HUES6 (cell line): ENCODE measurements around the gene ATM.
A peak's percentile ranks its signal among the peaks of the same experiment; 100 is the strongest.

Experiments used
- H3K27ac ChIP-seq: 2 replicates; pipeline ENCODE4 v1.7.0; 2013; ENCODE audit warnings: low read depth, mild to moderate bottlenecking, low read length, inconsistent platforms
- H3K27me3 ChIP-seq: 2 replicates; pipeline ENCODE4 v1.6.1; 2013; ENCODE audit warnings: low read length; ENCODE audit not compliant: control insufficient read depth, insufficient read depth
- H3K36me3 ChIP-seq: 2 replicates; pipeline ENCODE4 v1.6.1; 2013; ENCODE audit warnings: low read length; ENCODE audit not compliant: control insufficient read depth, insufficient read depth
- H3K4me1 ChIP-seq: 2 replicates; pipeline ENCODE4 v1.6.1; 2013; ENCODE audit warnings: low read length; ENCODE audit not compliant: control insufficient read depth, insufficient read depth
- H3K4me3 ChIP-seq: 2 replicates; pipeline ENCODE4 v1.5.1; 2013; ENCODE audit warnings: low read depth, low read length
- H3K9ac ChIP-seq: one replicate; pipeline ENCODE4 v1.6.1; 2013; ENCODE audit warnings: mild to moderate bottlenecking, low read length
- H3K9me3 ChIP-seq: 2 replicates; pipeline ENCODE4 v1.6.1; 2013; ENCODE audit warnings: low read depth, low read length; ENCODE audit not compliant: control insufficient read depth, insufficient read depth

The ATM gene

DNA sequence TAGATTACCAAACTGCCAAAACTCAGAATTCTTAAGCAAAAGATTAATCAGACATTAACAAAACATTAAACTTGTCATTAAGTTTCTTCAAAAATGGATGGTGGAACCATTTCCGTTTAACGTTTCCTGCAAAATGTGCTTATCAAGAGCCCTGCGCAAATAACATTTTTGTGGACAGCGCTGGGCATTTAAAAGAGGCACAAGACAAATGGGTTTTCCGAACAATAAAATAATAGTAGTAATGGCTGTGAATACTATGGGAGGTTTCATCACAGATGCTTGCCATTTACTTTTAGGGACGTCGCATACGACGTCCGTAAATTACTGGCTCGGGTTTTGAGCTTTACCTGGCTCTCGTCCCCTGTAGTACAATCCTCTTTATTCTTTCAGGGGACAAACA lies 1.5 kb upstream of the ATM start:
- Histone ChIP-seq H3K27me3 (no peaks in the 10 kb centered on the region), H3K27ac (peak overlapping the region; percentile 69; the same call in 1 of the 2 replicates), H3K36me3 (no peaks in the 10 kb centered on the region), H3K9ac (peak overlapping the region; percentile 91), H3K9me3 (no peaks in the 10 kb centered on the region), H3K4me1 (peaks cover 48% of the 10 kb centered on the region), H3K4me3 (peak overlapping the region; percentile 81)

DNA sequence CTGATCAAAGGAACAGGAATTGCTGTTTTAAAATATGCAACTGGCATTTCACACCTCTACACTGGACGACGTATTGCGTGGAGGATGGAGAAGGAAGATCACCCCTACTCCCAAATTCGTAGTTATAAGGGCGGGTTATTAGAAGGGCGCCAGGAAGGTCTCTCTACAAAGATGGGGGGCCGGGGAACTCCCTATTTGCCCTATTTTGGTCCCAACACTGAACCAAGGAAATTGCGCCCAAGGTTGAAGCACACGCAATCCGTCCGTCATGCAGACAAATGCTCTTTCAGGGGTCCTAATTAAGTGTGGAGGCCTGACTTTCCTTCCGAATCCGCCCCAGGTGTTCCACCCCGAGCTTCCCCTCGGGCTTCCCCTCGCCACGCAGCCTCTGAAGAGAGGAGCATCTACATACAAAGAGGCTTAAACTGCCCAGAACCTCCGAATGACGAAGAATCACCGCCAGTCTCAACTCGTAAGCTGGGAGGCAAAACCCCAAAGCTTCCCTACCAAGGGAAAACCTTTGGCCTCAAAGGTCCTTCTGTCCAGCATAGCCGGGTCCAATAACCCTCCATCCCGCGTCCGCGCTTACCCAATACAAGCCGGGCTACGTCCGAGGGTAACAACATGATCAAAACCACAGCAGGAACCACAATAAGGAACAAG lies 825 bp upstream of the ATM start:
- no peaks in the 10 kb centered on the region for H3K36me3 ChIP-seq
- peak overlapping the region; percentile 91 for H3K9ac ChIP-seq
- no peaks in the 10 kb centered on the region for H3K9me3 ChIP-seq
- peak overlapping the region; percentile 69 for H3K27ac ChIP-seq
- H3K27me3 ChIP-seq, result no peaks in the 10 kb centered on the region
- H3K4me3 ChIP-seq, result peak overlapping the region; percentile 81
- peaks cover 48% of the 10 kb centered on the region for H3K4me1 ChIP-seq

DNA sequence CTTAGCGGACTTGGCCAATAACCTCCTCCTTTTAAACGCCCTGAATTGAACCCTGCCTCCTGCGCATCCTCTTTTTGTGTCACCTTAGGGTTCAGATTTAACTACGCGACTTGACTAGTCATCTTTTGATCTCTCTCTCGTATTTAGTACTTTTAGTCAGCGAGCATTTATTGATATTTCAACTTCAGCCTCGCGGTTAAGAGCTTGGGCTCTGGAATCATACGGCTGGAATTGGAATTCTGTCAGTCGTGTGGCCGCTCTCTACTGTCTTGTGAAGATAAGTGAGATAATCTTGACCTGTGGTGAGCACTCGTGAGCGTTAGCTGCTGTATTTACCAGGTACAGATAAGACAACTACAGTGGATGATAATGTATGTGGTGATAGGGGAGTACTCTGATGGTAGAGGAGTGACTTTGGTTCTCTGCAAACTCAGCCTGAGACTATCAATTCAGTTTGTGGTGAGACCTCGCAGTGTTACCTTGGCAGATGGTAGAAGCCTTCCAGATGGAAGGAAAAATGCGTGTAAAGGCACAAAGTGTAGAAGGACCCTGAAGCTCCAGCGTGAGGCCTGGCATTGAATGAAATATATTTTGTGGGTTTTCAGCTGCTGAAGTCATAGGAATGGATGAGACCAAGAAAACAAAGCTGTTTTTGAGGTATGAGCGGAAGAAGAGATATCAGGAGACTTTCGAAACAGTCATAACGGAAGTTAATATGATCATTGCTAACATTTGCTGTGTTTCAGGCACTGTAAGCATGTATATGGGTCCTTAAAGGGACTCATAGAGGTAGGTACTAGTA lies 682 bp downstream of the ATM start:
- Histone ChIP-seq H3K4me1 (peaks cover 48% of the 10 kb centered on the region), H3K9me3 (no peaks in the 10 kb centered on the region), H3K9ac (peak overlapping the region; percentile 91), H3K36me3 (peaks cover 13% of the 10 kb centered on the region), H3K4me3 (peak overlapping the region; percentile 81), H3K27me3 (no peaks in the 10 kb centered on the region), H3K27ac (peak overlapping the region; percentile 85)

DNA sequence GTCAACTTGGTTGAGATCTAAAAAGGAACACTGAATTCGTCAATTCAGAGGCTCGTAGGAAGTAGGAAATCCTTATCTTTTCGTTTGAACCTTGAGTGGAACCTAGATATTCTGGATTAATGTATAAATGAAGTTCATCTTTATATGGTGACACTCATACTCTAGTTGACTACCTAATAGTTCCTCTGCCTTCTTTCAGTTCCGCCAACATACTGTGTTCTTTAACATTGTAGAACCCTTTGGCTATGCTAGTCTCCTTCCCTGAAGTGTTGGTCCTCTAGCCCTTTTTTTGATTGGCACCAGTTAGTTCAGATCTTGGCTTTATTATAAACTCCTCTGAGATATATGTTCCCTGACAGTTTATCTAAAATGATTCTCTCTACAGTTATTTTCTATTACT lies 1.5 kb downstream of the ATM start:
- Histone ChIP-seq H3K27me3 (no peaks in the 10 kb centered on the region), H3K36me3 (peaks cover 21% of the 10 kb centered on the region), H3K9me3 (no peaks in the 10 kb centered on the region), H3K27ac (no peak overlapping the region), H3K4me1 (peaks cover 40% of the 10 kb centered on the region), H3K4me3 (peak overlapping the region; percentile 81), H3K9ac (peak overlapping the region; percentile 91)

DNA sequence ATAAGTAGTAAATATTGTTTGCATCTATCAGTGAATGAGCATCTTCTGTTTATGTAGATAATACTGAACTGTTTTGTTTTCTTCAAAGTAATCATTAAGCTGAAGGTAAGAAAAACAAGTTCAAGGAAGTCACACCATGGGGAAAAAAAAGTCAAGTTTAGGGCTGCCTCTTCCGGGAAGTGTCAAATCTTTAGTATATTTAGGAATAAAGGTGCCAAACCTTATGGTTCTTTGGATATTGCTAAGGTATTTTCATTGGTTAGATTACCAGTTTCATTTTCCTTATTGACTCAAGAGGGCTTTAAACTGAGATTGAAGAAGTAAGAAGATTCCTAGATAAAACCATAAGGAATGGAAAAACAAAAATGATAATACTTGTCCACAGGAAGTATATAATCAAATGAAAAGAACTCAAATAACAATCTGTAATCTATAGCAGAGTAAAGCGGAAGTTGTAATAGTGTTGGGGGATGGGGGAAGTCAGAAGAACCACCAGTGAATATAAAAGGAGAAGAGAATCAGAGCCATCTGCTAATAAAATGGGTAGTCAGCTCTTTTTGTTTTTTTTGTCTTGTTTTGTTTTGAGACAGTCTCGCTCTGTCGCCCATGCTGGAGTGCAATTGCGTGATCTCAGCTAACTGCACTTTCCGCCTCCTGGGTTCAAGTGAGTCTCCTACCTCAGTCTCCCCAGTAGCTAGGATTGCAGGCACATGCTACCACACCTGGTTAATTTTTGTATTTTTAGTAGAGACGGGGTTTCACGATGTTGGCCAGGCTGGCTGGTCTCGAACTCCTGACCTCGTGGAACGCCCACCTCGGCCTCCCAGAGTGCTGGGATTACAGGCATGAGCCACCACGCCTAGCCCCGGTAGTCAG lies 2.3 kb downstream of the ATM start:
- Histone ChIP-seq H3K36me3 (peaks cover 29% of the 10 kb centered on the region), H3K27ac (no peak overlapping the region), H3K9me3 (no peaks in the 10 kb centered on the region), H3K27me3 (no peaks in the 10 kb centered on the region), H3K4me1 (peaks cover 32% of the 10 kb centered on the region), H3K9ac (no peak overlapping the region), H3K4me3 (peak overlapping the region; percentile 81; the same call in 1 of the 2 replicates)

DNA sequence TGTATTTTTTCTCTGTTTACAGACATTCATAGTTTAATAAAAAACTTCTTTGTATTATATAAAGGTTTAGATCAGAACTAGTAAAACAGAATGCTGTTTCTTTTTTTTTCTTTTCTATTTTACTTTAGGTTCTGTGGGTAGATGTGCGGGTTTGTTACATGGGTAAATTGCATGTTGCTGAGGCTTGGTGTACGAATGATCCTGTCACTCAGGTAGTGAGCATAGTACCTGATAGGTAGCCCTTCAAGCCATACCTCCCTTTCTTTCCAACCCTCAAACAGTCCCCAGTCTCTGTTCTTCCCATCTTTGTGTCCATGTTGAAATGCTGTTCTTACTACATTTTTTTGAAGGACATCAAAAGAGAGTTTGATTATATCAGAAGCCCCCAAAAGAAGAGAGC lies 3.2 kb downstream of the ATM start:
- Histone ChIP-seq H3K4me3 (no peak overlapping the region), H3K27me3 (no peaks in the 10 kb centered on the region), H3K27ac (no peak overlapping the region), H3K4me1 (peaks cover 23% of the 10 kb centered on the region), H3K9me3 (no peaks in the 10 kb centered on the region), H3K9ac (no peak overlapping the region), H3K36me3 (peaks cover 33% of the 10 kb centered on the region)

DNA sequence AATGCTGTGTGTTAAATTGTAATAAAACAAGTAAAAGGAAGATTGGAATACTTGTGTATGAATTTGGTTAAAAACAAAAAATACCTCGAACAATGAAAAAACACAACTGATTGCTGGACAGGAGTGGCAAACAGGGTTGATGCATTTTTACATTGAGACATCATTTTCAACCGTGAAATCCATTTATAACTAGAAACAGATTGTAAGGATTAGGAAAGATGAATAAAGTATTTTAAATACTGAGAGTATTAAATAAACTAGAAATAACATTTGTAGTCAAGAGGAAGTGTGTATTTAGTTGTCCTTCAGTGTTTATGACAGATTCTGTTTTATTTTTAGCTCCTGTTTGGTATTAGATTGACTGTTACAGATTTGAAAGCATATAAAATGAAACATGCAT lies 5.4 kb downstream of the ATM start:
- Histone ChIP-seq H3K9ac (no peak overlapping the region), H3K4me1 (peaks cover 21% of the 10 kb centered on the region), H3K36me3 (peaks cover 46% of the 10 kb centered on the region), H3K9me3 (no peaks in the 10 kb centered on the region), H3K27ac (no peak overlapping the region), H3K4me3 (no peak overlapping the region), H3K27me3 (no peaks in the 10 kb centered on the region)

DNA sequence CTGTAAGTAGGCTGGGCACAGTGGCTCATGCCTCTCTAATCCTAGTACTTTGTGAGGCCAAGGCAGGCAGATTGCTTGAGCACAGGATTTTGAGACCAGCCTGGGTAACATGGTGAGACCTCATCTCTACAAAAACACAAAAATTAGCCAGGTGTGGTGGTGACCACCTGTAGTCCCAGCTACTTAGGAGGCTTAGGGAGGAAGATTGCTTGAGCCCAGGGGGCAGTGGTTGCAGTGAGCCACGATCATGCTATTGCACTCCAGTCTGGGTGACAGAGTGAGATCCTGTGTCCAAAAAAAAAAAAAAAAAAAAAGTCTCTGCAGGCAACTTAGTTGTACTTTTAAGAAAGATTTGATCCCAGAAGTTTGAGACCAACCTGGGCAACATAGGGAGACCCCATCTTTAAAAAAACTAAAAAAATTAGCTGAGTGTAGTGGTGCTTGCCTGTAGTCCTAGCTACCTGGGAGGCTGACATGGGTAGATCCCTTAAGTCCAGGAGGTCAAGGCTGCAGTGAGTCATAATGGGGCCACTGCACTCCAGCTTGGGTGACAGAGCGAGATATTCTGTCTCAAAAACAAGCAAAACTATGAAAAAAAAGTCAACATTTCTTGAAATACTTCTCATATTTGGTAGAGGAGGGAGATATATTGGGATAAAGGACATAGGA lies 10.5 kb downstream of the ATM start:
- Histone ChIP-seq H3K27me3 (no peaks in the 10 kb centered on the region), H3K4me1 (no peaks in the 10 kb centered on the region), H3K27ac (no peak overlapping the region), H3K36me3 (peaks cover 70% of the 10 kb centered on the region), H3K9ac (no peak overlapping the region), H3K9me3 (no peaks in the 10 kb centered on the region), H3K4me3 (no peak overlapping the region)

DNA sequence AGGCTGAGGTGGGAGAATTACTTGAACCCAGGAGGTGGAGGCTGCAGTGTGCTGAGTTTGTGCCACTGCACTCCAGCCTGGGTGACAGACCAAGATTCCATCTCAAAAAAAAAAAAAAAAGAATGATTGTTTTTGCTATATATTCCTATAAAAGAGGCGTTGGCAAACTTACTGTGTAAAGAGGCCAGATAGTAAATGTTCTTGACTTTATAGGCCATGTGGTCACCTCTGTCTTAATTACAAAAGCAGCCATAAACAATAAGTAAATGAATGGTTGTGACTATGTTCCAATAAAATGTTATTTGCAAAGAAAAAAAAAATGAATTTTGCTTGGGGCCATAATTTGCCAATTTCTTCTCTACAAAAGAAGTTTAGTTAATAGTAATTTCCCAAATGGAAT lies 12.3 kb downstream of the ATM start:
- Histone ChIP-seq H3K9me3 (no peaks in the 10 kb centered on the region), H3K4me1 (no peaks in the 10 kb centered on the region), H3K27ac (no peak overlapping the region), H3K9ac (no peak overlapping the region), H3K27me3 (no peaks in the 10 kb centered on the region), H3K36me3 (peaks cover 67% of the 10 kb centered on the region), H3K4me3 (no peak overlapping the region)

DNA sequence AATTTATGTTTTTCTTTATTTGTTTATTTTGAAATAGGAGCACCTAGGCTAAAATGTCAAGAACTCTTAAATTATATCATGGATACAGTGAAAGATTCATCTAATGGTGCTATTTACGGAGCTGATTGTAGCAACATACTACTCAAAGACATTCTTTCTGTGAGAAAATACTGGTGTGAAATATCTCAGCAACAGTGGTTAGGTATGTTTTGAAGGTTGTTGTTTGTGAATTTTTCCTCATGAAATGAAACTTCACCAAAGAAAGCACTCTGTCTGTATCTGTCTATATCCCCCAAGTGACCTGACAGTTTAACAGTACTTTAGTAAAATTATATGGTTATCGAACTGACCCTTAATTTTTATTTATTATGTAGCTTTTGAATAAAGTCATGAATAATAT lies 12.8 kb downstream of the ATM start:
- Histone ChIP-seq H3K9ac (no peak overlapping the region), H3K27ac (no peak overlapping the region), H3K4me1 (no peaks in the 10 kb centered on the region), H3K4me3 (no peak overlapping the region), H3K36me3 (peaks cover 66% of the 10 kb centered on the region), H3K9me3 (no peaks in the 10 kb centered on the region), H3K27me3 (no peaks in the 10 kb centered on the region)
